Measurements from ENCODE around the gene KCNJ6. TPM values are rescaled to one million over a fixed set of nuclear protein-coding genes. Genes with fewer than 3 reads are reported as not detected.

KCNJ6 gene
- total and polyA plus RNA-seq, 5 donors from 2014 or later = not detected

GRCh38 chr21:37695111-37695510 lies 221.1 kb downstream of the KCNJ6 start:
- H3K4me1 Mint-ChIP-seq = no peaks in the 10 kb centered on the region
- no peak overlapping the region for H3K27ac Mint-ChIP-seq
- DNase-seq (no peak), ATAC-seq (ENCODE audit: low read depth in 2 of 2) (no peak)
- H3K4me3 ChIP-seq (ENCODE audit: low read depth, low read length) = no peak overlapping the region
- H3K27me3 Mint-ChIP-seq = peaks cover 10% of the 10 kb centered on the region
- H3K4me3 Mint-ChIP-seq = no peak overlapping the region
- H3K9me3 ChIP-seq (ENCODE audit: control insufficient read depth in 2 of 2, low read length in 2 of 2) = no peaks in the 10 kb centered on the region
- H3K27ac ChIP-seq (ENCODE audit: insufficient read depth, low read length, poor library complexity, severe bottlenecking) = no peak overlapping the region
- H3K27me3 ChIP-seq (ENCODE audit: control insufficient read depth, insufficient read depth, low read length) = peaks cover 3% of the 10 kb centered on the region
- peaks cover 0 to 2% (median 0%) of the 10 kb centered on the region in 7 donors for H3K9me3 Mint-ChIP-seq
- H3K36me3 Mint-ChIP-seq = no peaks in the 10 kb centered on the region
- no peaks in the 10 kb centered on the region for H3K4me1 ChIP-seq (ENCODE audit: control insufficient read depth, insufficient read depth, low read length, poor library complexity, severe bottlenecking)
- H3K36me3 ChIP-seq (ENCODE audit: control insufficient read depth, insufficient read depth, low read length) = no peaks in the 10 kb centered on the region

GRCh38 chr21:37688952-37689659 lies 227.2 kb downstream of the KCNJ6 start:
- H3K9me3 ChIP-seq (ENCODE audit: control insufficient read depth in 2 of 2, low read length in 2 of 2) = no peaks in the 10 kb centered on the region
- no peak overlapping the region for H3K4me3 ChIP-seq (ENCODE audit: low read depth, low read length)
- H3K27me3 ChIP-seq (ENCODE audit: control insufficient read depth, insufficient read depth, low read length) = peaks cover 2% of the 10 kb centered on the region
- H3K27ac ChIP-seq (ENCODE audit: insufficient read depth, low read length, poor library complexity, severe bottlenecking) = no peak overlapping the region
- ATAC-seq (ENCODE audit: low read depth in 2 of 2) (no peak), DNase-seq (no peak)
- no peak overlapping the region for H3K27ac Mint-ChIP-seq
- no peak overlapping the region for H3K4me3 Mint-ChIP-seq
- H3K36me3 ChIP-seq (ENCODE audit: control insufficient read depth, insufficient read depth, low read length) = no peaks in the 10 kb centered on the region
- peaks cover 19% of the 10 kb centered on the region for H3K27me3 Mint-ChIP-seq
- no peaks in the 10 kb centered on the region for H3K4me1 Mint-ChIP-seq
- H3K4me1 ChIP-seq (ENCODE audit: control insufficient read depth, insufficient read depth, low read length, poor library complexity, severe bottlenecking) = no peaks in the 10 kb centered on the region
- no peaks in the 10 kb centered on the region for H3K36me3 Mint-ChIP-seq
- H3K9me3 Mint-ChIP-seq = no peaks in the 10 kb centered on the region

GRCh38 chr21:37686991-37687810 lies 229.1 kb downstream of the KCNJ6 start:
- Histone ChIP-seq H3K9me3 (ENCODE audit: control insufficient read depth in 2 of 2, low read length in 2 of 2) (no peaks in the 10 kb centered on the region), H3K36me3 (ENCODE audit: control insufficient read depth, insufficient read depth, low read length) (no peaks in the 10 kb centered on the region), H3K4me3 (ENCODE audit: low read depth, low read length) (no peak overlapping the region), H3K27me3 (ENCODE audit: control insufficient read depth, insufficient read depth, low read length) (peaks cover 2% of the 10 kb centered on the region), H3K27ac (ENCODE audit: insufficient read depth, low read length, poor library complexity, severe bottlenecking) (no peak overlapping the region), H3K4me1 (ENCODE audit: control insufficient read depth, insufficient read depth, low read length, poor library complexity, severe bottlenecking) (no peaks in the 10 kb centered on the region)
- no peak for ATAC-seq (ENCODE audit: low read depth in 2 of 2)
- no peak for DNase-seq
- H3K4me3 Mint-ChIP-seq = no peak overlapping the region
- no peak overlapping the region for H3K27ac Mint-ChIP-seq
- no peaks in the 10 kb centered on the region for H3K4me1 Mint-ChIP-seq
- no peaks in the 10 kb centered on the region for H3K36me3 Mint-ChIP-seq
- no peaks in the 10 kb centered on the region for H3K9me3 Mint-ChIP-seq
- H3K27me3 Mint-ChIP-seq = peaks cover 14% of the 10 kb centered on the region

- Histone ChIP-seq H3K27ac (ENCODE audit: insufficient read depth, low read length, poor library complexity, severe bottlenecking) (no peak overlapping the region), H3K4me1 (ENCODE audit: control insufficient read depth, insufficient read depth, low read length, poor library complexity, severe bottlenecking) (no peaks in the 10 kb centered on the region), H3K36me3 (ENCODE audit: control insufficient read depth, insufficient read depth, low read length) (no peaks in the 10 kb centered on the region), H3K9me3 (ENCODE audit: control insufficient read depth in 2 of 2, low read length in 2 of 2) (no peaks in the 10 kb centered on the region), H3K4me3 (ENCODE audit: low read depth, low read length) (no peak overlapping the region), H3K27me3 (ENCODE audit: control insufficient read depth, insufficient read depth, low read length) (peaks cover 2% of the 10 kb centered on the region)
- Mint-ChIP-seq H3K36me3 (no peaks in the 10 kb centered on the region), H3K9me3 (peaks cover 0 to 4% (median 0%) of the 10 kb centered on the region in 7 donors), H3K4me1 (no peaks in the 10 kb centered on the region), H3K27ac (no peak overlapping the region), H3K27me3 (peaks cover 25% of the 10 kb centered on the region), H3K4me3 (no peak overlapping the region)
- no peak for ATAC-seq (ENCODE audit: low read depth in 2 of 2)
- DNase-seq = no peak
Observed at GRCh38 chr21:37684547-37684946, 231.7 kb downstream of the KCNJ6 start.

GRCh38 chr21:37684115-37684493 lies 232.2 kb downstream of the KCNJ6 start:
- H3K27ac ChIP-seq (ENCODE audit: insufficient read depth, low read length, poor library complexity, severe bottlenecking) = no peak overlapping the region
- H3K9me3 ChIP-seq (ENCODE audit: control insufficient read depth in 2 of 2, low read length in 2 of 2) = no peaks in the 10 kb centered on the region
- no peak for ATAC-seq (ENCODE audit: low read depth in 2 of 2)
- peaks cover 21% of the 10 kb centered on the region for H3K27me3 Mint-ChIP-seq
- peaks cover 0 to 4% (median 0%) of the 10 kb centered on the region in 7 donors for H3K9me3 Mint-ChIP-seq
- no peaks in the 10 kb centered on the region for H3K36me3 ChIP-seq (ENCODE audit: control insufficient read depth, insufficient read depth, low read length)
- H3K4me3 Mint-ChIP-seq = no peak overlapping the region
- H3K36me3 Mint-ChIP-seq = no peaks in the 10 kb centered on the region
- no peak overlapping the region for H3K27ac Mint-ChIP-seq
- no peaks in the 10 kb centered on the region for H3K4me1 ChIP-seq (ENCODE audit: control insufficient read depth, insufficient read depth, low read length, poor library complexity, severe bottlenecking)
- no peak for DNase-seq
- peaks cover 2% of the 10 kb centered on the region for H3K27me3 ChIP-seq (ENCODE audit: control insufficient read depth, insufficient read depth, low read length)
- H3K4me1 Mint-ChIP-seq = no peaks in the 10 kb centered on the region
- no peak overlapping the region for H3K4me3 ChIP-seq (ENCODE audit: low read depth, low read length)

GRCh38 chr21:37683396-37684114 lies 232.7 kb downstream of the KCNJ6 start:
- Histone ChIP-seq H3K27ac (ENCODE audit: insufficient read depth, low read length, poor library complexity, severe bottlenecking) (no peak overlapping the region), H3K4me3 (ENCODE audit: low read depth, low read length) (no peak overlapping the region), H3K36me3 (ENCODE audit: control insufficient read depth, insufficient read depth, low read length) (no peaks in the 10 kb centered on the region), H3K4me1 (ENCODE audit: control insufficient read depth, insufficient read depth, low read length, poor library complexity, severe bottlenecking) (no peaks in the 10 kb centered on the region), H3K27me3 (ENCODE audit: control insufficient read depth, insufficient read depth, low read length) (peaks cover 2% of the 10 kb centered on the region), H3K9me3 (ENCODE audit: control insufficient read depth in 2 of 2, low read length in 2 of 2) (no peaks in the 10 kb centered on the region)
- no peak for ATAC-seq (ENCODE audit: low read depth in 2 of 2)
- no peak overlapping the region for H3K27ac Mint-ChIP-seq
- H3K36me3 Mint-ChIP-seq = no peaks in the 10 kb centered on the region
- H3K27me3 Mint-ChIP-seq = peaks cover 21% of the 10 kb centered on the region
- no peak overlapping the region for H3K4me3 Mint-ChIP-seq
- H3K4me1 Mint-ChIP-seq = no peaks in the 10 kb centered on the region
- H3K9me3 Mint-ChIP-seq = peaks cover 0 to 4% (median 0%) of the 10 kb centered on the region in 7 donors
- no peak for DNase-seq

GRCh38 chr21:37682966-37683365 lies 233.3 kb downstream of the KCNJ6 start:
- Mint-ChIP-seq H3K9me3 (peaks cover 0 to 4% (median 0%) of the 10 kb centered on the region in 7 donors), H3K36me3 (no peaks in the 10 kb centered on the region), H3K4me3 (no peak overlapping the region), H3K4me1 (no peaks in the 10 kb centered on the region), H3K27me3 (peaks cover 21% of the 10 kb centered on the region), H3K27ac (no peak overlapping the region)
- H3K4me3 ChIP-seq (ENCODE audit: low read depth, low read length) = no peak overlapping the region
- no peaks in the 10 kb centered on the region for H3K27me3 ChIP-seq (ENCODE audit: control insufficient read depth, insufficient read depth, low read length)
- no peaks in the 10 kb centered on the region for H3K9me3 ChIP-seq (ENCODE audit: control insufficient read depth in 2 of 2, low read length in 2 of 2)
- H3K36me3 ChIP-seq (ENCODE audit: control insufficient read depth, insufficient read depth, low read length) = no peaks in the 10 kb centered on the region
- DNase-seq (no peak), ATAC-seq (ENCODE audit: low read depth in 2 of 2) (no peak)
- H3K4me1 ChIP-seq (ENCODE audit: control insufficient read depth, insufficient read depth, low read length, poor library complexity, severe bottlenecking) = no peaks in the 10 kb centered on the region
- no peak overlapping the region for H3K27ac ChIP-seq (ENCODE audit: insufficient read depth, low read length, poor library complexity, severe bottlenecking)

All from CD4-positive, CD25-positive, alpha-beta regulatory T cell (primary cell).